HG03565 (cell line): Measurements from ENCODE around the gene SCT.

Experiments
- ATAC-seq: cut with Tn5 transposase; IDR thresholded peaks from one replicate; pipeline ENCODE4 v1.9.1; 2021; ENCODE audit warnings: mild to moderate bottlenecking, moderate library complexity; ENCODE audit not compliant: unreplicated experiment

SCT gene

DNA sequence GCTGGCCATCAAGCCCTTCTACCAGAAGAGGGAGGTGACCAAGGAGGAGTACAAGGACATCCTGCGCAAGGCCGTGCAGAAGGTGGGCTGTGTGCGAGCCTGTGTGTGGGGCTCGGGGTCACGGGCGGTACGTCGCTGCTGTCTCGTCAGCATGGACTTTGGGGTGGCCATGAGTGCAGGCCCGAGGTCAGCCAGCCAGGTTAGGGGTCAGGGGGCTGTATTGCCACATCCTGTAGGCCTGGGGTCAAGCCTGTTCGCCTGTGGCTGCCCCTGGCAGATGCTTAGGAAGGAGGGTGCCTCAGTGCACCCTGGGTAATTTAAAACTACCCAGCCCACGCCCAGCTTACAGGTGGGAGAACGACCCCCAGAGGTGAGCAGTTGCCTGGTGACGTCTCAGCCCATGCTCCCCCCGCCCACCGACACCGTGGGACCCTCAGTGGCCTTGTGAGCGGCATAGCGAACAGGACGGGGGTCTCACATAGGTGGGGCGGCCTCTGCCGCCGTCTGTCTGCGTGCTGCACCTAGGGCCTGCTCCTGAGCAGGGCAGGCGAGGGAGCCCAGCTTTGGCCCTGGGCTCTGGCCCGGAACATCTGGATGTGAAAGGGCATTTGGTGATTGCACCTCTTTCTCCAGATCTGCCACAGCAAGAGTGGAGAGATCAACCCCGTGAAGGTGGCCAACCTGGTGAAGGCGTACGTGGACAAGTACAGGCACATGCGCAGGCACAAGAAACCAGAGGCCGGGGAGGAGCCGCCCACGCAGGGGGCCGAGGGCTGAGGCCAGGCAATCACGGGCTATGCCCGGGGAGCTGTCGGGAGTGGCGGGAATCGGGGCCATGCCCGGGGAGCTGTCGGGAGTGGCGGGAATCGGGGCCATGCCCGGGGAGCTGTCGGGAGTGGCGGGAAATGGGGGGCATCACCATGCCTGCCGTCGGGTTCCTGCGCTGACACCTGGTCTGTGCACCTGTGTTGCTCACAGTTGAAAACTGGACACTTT lies 15.7 kb downstream of the SCT start:
- no peak for ATAC-seq

DNA sequence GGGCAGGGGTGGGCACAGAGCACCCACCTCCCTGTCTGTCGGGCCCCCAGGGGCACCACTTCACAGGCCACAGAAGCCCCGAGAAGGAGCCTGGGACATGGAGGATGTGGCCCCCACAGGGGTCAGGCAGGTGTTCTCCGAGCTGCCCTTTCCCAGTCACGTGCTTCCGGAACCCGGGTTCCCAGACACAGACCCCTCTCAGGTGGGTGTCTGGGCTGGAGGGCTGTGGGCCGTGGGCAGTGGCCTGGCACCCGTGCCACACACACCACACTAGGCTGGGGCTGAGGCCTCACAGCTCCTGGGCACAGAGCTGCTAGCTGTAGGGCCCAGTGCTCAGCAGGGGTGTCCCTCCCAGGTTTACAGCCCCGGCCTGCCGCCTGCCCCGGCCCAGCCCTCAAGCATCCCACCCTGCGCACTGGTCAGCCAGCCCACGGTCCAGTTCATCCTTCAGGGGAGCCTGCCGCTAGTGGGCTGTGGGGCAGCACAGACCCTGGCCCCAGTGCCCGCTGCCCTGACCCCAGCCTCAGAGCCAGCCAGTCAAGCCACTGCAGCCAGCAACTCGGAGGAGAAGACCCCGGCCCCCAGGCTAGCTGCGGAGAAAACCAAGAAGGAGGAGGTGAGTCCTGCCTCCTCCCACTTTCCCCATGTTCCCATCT lies 16.7 kb downstream of the SCT start:
- no peak for ATAC-seq

DNA sequence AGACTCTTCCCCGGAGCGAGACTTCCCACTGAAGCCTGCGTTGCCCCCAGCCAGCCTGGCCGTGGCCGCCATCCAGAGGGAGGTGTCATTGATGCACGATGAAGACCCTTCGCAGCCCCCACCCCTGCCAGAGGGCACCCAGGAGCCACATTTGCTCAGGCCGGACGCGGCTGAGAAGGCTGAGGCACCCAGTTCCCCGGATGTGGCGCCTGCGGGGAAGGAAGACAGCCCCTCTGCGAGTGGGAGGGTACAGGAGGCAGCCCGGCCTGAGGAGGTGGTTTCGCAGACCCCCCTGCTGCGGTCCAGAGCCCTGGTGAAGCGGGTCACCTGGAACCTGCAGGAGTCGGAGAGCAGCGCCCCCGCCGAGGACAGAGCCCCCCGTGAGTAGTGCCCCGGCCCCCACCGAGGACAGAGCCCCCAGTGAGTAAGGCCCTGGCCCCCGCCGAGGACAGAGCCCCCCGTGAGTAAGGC lies 17.6 kb downstream of the SCT start:
- ATAC-seq = no peak

DNA sequence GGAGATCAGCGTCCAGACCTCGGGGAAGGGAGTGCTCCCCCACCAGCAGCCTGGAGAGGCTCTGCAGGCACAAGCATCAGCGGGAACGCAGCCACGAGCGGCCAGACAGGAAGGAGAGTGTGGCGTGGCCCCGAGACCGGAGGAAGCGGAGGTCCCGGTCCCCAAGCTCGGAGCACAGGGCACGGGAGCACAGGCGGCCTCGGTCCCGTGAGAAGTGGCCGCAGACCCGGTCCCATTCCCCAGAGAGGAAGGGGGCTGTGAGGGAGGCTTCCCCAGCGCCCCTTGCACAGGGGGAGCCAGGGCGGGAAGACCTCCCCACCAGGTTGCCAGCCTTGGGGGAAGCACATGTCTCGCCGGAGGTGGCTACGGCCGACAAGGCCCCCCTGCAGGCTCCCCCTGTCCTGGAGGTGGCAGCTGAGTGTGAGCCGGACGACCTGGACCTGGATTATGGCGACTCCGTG lies 18.2 kb downstream of the SCT start:
- no peak for ATAC-seq

DNA sequence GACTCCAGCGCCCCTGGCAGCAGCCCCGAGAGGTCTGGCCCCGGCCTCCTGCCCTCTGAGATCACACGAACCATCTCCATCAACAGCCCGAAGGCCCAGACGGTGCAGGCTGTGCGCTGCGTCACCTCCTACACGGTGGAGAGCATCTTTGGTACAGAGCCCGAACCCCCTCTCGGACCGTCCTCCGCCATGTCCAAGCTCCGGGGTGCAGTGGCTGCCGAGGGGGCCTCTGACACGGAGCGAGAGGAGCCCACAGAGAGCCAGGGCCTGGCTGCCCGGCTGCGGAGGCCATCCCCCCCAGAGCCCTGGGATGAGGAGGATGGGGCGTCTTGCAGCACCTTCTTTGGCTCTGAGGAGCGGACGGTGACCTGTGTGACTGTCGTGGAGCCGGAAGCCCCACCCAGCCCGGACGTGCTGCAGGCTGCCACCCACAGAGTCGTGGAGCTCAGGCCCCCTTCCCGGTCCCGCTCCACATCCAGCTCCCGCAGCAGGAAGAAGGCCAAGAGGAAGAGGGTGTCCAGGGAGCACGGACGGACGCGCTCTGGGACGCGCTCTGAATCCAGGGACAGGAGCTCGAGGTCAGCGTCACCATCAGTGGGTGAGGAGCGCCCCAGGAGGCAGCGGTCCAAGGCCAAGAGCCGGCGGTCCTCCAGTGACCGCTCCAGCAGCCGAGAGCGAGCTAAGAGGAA lies 18.9 kb downstream of the SCT start:
- no peak for ATAC-seq

DNA sequence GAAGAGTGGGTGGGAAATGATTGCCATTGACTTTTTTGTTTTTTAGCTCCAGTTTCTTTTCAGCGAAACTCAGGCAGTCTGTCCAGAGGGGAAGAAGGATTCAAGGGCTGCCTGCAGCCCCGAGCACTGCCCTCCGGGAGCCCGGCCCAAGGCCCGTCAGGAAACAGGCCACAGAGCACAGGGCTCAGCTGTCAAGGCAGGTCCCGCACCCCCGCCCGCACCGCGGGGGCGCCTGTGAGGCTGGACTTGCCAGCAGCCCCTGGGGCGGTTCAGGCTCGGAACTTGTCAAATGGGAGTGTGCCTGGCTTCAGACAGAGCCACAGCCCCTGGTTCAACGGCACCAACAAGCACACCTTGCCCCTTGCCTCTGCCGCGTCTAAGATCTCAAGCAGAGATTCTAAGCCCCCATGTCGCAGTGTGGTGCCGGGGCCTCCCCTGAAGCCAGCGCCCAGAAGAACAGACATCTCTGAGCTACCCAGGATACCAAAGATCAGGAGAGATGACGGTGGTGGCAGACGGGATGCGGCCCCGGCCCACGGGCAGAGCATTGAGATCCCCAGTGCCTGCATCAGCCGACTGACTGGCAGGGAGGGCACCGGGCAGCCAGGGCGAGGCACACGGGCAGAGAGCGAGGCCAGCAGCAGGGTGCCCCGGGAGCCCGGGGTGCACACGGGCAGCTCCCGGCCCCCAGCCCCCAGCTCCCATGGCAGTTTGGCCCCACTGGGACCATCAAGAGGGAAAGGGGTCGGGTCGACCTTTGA lies 19.8 kb downstream of the SCT start:
- no peak for ATAC-seq

DNA sequence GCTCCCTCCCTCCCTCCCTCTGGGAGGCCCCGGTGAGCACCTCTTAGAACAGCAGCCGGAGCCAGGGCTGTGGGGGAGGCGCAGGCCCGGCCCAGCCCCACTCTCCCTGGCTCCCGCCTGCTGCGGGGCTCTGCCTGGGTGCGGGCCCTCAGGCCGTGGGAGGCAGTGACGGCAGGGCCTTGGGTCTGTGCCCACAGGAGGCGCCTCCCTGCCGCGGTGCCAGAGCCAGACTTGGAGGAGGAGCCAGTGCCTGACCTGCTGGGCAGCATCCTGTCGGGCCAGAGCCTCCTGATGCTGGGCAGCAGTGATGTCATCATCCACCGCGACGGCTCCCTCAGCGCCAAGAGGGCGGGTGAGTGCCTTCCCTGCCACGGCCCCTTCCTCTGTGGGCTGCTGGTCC lies 20.7 kb downstream of the SCT start:
- no peak for ATAC-seq

DNA sequence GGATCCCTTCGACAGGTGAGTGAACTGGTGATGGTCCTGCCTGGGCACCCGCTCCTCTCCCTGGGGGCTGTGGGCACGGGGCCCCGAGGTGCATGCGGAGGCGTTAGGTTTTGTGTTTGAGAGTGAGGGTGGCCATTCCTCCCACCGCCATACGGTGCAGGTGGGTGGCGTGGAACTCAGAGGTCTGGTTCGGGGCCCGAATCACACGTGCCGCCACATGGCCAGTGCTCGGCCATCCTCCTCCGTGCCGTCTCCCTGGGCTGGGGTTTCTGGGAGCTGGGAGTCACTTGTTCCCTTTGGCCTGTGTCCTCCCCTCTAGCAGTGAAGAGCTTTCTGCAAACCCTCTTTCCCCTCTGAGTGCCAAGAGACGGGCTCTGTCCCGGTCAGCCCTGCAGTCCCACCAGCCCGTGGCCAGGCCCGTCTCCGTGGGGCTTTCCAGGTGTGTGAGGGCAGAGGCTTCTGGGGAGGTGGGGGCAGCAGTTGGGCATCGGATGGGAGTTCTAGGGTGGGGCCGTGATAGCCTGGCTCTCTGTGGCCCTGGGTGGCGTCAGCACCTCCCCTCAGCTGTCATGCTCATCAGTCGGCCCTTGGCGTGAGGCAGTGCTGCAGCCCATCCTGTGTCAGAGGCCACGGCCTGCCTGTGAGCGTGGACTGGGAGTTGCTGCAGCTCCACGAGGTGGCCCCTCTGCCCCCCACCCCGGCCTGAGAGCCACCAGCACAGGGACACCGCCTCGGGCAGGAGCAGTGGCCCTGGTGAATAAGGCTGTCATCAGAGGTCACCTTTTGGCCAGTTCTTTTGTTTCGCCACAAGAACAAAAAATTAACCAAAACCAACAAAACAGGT lies 21.5 kb downstream of the SCT start:
- no peak for ATAC-seq

DNA sequence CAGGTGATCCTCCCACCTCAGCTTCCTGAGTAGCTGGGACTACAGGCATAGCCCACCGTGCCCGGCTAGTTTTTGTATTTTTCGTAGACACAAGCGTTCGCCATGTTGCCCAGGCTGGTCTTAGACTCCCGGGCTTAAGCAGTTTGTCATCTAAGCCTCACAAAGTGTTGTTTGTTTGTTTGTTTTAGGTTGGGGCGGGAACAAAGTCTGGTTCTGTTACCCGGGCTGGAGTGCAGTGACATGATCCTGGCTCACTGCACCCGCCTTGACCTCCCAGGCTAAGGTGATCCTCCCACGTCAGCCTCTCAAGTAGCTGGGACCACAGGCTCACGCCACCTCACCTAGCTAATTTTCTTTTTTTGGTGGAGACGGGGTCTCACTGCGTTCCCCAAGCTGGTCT lies 23.8 kb downstream of the SCT start:
- no peak for ATAC-seq

DNA sequence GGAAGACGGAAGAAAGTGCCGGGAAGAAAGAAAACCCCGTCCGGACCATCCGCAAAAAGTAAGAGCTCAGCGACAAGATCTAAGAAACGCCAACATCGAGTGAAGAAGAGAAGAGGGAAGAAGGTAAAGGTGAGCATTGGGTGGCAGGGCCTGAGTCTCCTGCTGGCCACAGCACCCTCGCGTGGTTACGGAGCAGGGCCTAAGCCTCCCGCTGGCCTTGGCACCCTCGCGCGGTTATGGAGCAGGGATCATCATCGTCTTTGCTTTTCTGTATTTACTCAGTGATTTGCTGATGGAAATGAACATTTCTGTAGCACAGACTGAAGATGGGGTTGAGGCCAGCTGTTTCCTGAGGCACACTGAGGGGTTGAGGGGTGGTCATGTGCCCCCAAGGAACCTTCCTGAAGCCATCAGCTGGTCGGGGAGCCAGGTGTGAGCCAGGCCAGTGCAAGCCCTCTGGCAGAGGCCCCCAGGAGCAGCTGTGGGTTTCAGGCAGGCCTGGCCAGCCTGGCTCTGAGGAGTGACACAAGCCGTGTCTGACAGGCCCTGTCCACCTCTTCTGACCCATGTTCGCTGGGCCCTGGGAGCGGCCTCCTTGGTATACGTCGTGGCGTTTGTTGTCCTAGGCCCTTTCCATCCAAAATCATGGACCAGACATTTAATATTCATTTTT lies 25.3 kb downstream of the SCT start:
- ATAC-seq = no peak

DNA sequence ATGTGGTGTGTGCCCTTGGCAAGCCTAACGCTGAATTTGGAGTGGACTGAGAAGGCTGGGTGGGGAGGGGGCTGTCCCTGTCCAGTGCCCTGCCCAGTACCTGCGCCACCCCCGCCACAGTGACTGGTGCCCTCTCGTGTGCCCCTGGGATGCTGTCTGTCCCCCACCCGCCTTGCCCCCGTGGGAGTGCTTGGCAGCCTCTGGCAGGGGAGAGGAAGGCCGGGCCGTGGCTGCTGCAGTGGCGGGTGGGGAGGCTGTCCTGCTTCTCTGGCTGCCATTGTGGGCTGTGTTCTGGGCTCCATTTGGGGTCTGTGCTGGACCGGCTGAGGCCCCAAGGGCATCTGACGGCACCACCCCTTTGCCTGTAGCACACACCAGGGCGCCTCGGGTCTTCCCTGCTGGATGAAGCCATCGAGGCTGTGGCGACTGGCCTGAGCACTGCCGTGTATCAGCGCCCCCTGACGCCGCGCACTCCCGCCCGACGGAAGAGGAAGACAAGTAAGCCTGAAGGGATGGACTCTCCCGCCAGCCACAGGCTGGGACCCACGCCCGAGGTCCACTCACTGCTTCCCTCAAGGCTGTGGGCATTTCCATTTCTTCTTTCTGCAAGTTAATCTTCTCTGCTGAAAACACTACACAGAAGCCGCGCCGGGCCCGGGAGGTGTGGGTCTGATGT lies 28.8 kb downstream of the SCT start:
- ATAC-seq = no peak

DNA sequence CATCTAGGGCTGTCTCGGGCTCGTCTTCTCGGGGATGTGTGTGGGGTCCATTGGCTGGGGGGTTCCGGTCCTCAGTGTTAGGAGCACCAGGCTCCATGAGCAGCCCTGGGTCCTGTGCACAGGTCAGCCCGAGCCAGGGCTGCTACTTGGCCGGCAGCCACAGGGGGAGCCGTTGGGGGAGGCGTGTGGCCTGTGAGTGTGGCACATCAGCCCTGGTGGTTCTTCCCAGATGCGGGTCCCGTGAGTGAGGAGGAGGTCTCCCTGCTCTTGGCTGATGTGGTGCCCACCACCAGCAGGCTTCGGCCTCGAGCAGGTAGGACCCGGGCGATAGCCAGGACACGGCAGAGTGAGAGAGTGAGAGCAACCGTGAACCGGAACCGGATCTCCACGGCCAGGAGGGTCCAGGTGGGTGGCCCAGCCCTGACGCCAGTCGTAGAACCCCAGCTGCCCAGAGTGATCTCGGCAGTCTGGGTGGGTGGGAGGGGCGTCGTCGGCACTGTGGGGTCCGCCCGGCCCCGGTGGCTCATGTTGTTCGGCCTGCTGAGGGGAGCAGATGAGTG lies 29.7 kb downstream of the SCT start:
- ATAC-seq = no peak

DNA sequence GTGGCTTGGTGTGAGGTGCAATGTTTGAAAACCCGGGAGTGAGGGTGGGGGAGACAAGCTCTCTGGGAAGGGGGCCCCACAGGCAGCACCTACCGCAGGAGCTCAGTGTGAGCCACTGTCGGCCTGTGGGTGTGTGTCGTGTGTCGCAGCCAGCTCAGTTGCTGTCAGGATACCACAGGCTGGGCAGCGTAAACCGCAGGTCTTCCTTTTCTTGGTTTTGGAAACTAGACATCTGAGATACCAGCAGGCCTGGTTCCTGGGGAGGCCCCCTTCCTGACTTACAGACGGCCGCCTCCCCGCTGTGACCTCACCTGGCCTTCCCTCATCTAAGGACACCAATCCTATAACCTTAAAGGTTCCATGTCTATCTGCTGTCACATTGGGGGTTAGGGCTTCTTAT lies 30.6 kb downstream of the SCT start:
- no peak for ATAC-seq

DNA sequence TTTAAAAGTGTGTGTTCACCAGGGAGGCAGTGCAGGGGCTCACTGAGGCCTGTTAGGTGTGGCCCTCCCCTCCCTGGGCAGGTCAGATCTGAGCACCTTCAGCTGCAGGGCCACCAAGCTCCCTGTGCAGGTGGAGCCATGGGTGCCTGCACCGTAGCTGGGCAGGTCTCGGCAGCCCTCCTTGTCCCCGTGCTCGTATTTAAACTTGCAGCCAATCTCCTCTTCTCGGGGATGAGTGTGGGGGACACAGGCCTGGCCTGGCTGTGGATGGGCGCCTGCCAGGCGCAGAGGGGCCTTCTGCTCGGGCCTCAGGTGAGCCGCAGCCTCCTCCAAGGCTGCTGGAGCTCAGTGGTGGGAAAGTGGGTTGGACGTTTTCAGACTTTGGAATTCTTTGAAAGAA lies 31.6 kb downstream of the SCT start:
- ATAC-seq = no peak

DNA sequence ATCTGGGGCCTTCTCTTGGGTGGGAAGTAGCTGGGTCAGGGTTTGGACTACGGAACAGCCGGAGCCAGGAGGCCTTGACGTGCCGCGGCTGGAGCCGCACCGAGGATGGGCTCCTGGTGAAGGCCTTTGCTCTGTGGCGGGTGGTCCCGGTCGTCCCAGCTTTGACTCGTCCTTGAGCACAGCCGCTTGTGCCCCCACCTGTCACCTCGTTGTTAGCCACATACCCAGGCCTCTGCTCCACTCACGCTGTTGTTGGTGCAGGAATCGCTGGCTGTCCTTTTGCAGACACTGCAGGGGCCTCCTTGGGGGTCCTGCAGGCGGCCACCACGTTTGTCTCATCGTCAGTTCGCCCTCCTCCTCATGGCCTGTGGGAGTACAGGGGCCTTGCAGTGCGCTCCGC lies 33.6 kb downstream of the SCT start:
- no peak for ATAC-seq

DNA sequence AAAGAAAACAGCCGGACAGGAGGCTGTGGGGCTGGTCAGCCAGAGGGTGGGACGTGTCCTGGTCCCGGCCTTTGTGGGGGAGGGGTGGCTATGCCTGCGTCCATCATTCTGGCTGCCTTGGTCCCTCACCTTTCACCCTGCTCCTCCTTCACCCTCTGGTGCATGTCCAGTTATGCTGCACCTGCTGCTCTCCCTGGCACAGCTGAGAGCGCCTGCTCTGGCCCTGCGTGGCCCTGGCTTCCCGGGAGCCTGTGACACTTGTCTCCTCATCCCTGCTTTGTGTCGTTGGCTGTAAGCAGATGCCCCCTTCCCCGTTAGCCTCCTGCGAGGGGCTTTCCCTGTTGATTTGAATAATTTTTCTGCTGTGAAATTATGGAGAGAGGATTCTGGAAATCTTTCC lies 34.1 kb downstream of the SCT start:
- no peak for ATAC-seq

DNA sequence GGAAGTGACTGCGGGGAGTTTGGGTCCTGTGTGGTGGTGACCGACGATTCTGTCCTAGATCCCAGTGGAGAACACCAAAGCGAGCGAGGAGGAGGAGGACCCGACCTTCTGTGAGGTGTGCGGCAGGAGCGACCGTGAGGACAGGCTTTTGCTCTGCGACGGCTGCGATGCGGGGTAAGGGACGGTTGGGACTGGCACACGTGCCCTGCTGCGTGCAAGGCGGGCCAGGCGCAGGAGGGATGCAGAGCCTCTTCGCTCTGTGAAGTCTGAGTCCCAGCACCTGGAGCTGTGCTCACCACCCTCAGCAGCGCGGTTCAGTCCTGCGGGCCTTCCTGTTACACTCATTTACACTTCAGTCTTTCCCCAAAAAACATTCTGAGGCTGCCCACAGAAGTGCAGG lies 34.5 kb downstream of the SCT start:
- ATAC-seq = no peak

DNA sequence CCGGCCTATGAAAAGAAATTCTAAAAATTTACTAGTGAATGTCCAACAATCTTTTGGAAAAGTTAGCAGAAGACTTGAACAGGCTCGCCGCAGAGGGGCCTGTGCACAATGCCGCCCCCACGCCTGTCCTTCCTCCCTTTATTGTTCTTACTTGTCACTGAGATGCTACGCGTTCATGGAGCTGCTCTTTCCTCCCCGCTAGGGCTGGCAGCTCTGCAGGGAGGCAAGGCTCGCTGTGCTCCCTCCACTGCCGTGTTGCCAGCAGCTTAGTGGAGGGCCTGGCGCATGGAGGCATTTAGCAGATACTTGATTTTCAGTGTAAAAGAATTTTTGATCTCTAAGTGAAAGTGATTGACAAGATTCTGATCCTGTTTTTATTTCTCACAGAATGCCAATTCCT lies 36.0 kb downstream of the SCT start:
- ATAC-seq = no peak
